ENCODE data around the gene LNPEP.
"Not testable (repeated sequence)": the region's sequence is repeated elsewhere in the genome, so short reads cannot be mapped to it uniquely, and the experiment has no call there.

DNA sequence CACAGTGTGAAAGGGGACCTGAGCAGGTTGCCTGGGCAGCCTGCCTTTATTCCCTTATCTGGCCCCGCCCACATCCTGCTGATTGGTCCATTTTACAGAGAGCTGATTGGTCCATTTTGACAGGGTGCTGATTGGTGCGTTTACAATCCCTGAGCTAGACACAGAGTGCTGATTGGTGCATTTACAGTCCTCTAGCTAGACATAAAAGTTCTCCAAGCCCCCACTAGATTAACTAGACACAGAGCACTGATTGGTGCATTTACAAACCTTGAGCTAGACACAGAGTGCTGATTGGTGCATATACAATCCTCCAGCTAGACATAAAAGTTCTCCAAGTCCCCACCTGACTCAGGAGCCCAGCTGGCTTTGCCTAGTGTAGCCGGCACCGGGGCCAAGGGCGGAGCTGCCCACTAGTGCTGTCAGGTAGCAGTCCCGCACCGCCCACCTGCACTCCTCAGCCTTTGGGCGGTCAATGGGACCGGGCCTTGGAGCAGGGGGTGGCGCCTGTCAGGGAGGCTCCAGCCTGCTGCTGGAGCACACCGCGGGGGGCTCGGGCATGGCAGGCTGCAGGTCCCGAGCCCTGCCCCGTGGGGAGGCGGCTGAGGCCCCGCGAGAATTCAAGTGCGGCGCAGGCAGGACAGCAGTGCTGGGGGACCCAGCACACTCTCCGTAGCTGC is 149.0 kb downstream of the LNPEP start:
- TF ChIP-seq, protein P1, sequence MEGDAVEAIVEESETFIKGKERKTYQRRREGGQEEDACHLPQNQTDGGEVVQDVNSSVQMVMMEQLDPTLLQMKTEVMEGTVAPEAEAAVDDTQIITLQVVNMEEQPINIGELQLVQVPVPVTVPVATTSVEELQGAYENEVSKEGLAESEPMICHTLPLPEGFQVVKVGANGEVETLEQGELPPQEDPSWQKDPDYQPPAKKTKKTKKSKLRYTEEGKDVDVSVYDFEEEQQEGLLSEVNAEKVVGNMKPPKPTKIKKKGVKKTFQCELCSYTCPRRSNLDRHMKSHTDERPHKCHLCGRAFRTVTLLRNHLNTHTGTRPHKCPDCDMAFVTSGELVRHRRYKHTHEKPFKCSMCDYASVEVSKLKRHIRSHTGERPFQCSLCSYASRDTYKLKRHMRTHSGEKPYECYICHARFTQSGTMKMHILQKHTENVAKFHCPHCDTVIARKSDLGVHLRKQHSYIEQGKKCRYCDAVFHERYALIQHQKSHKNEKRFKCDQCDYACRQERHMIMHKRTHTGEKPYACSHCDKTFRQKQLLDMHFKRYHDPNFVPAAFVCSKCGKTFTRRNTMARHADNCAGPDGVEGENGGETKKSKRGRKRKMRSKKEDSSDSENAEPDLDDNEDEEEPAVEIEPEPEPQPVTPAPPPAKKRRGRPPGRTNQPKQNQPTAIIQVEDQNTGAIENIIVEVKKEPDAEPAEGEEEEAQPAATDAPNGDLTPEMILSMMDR (IDR thresholded peaks at IDR 0.05): not testable (repeated sequence)
- not testable (repeated sequence) for TF ChIP-seq POLR2A (IDR thresholded peaks at IDR 0.05)
